ENCODE data around the gene PIGU.

The PIGU gene

DNA sequence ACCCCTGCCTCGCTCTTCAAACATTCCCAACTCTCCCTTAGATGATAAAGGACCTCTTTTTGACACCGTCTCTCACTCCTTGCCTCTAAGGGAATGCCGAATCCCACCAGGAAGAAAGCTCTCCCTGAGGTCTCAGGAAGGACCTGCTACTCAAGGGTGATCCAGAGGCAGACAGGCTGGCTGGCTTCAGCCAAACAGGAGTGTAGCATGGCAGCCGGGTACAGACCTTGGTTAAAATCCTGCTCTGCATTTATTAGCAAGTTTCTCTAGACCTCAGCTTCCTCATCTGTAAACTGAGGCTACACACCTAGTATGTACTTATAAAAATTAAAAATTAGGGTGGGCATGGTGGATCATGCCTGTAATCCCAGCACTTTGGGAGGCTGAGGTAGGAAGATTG lies 101.1 kb downstream of the PIGU start:
- no peak for DNase-seq

DNA sequence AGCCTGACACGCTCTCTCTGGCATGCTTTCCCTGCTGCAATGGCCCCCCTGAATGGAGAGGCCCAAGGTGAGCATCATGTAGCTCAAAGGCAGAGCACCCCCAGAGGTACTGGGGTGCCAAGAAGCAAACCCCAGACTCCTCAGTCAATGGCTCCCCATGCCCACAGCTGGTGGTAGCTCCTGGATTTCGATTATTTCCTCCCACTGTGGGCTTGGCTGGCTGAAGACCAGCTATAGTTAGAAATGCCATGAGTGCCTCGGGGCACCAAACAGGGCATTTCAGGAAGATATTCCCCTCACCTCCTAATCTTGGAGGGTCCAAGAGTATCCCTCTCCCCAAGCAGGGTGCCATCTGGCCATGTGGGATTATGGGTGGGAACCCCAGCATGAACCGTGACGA lies 101.6 kb downstream of the PIGU start:
- no peak for DNase-seq

DNA sequence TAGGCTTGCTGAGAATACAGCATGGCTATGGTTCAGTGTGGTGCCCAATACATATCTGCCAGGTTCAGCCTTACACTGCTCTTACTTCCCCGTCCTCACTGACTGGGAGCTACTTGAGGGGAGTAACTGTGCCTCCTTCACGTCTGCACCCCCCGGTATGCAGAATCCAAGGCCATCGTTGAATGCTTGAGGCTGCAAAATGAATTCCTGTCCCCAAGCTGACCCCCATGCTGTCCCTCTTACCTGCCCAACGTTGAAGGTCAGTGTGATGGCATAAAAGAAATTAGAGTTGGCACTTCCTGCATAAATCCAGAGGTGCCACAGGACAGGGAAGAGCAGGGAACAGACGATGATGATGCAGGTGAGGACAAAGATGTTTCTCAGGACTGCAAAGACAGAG lies 102.0 kb downstream of the PIGU start:
- no peak for DNase-seq

DNA sequence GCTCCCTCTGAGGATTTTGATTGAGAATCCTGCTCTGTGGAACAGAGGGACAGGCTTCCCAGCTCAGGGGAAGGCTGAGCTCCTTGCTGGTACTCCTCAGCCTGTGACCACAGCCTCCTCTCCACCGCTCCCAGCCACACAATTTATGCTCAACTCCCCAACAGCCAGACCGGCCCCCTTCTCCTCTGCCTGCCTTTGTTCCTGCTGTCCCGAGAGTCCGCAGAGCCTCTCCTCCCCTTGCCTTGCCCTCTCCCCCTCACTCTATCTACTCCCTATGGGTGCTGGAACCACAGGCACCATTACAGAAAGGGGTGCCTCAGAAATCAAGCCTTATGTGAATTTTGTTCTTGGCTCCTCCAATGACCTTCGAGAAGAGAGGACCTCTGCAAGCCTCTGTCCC lies 102.5 kb downstream of the PIGU start:
- DNase-seq, result no peak

DNA sequence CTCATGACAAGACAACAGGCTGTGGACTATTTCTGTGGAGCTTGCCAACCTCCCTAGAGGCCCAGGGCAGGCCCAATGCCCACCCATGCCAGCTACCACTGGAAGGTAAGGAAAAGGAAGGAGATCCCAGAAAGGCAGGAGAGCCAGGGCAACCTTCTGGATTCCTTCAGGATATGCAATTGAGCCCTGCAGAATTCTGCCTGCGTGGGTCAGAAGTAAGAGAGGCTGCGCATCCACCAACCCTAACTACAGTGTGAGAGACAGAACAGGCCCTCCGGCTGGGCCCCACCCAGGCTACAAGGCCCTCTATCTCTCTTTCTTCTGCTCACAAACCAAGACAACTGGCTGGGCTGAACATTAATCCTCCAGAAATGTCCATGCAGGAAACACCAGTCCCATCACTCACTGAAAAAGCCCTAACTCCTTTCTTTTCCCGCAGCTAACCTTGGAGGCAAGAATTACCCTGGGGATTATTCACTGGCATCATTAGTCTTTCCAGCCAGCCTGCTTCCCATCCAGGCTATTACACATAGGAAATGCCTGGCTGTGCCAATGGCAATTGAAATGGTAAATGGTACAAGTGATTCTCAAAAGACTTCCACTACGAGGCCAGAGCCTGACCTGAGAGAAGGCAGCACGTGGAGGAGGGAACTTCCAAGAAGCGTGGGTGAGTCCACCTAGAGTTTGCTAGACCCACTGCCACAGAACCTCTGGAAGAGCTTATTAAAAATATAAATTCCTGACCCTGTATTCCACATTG lies 103.2 kb downstream of the PIGU start:
- no peak for DNase-seq

DNA sequence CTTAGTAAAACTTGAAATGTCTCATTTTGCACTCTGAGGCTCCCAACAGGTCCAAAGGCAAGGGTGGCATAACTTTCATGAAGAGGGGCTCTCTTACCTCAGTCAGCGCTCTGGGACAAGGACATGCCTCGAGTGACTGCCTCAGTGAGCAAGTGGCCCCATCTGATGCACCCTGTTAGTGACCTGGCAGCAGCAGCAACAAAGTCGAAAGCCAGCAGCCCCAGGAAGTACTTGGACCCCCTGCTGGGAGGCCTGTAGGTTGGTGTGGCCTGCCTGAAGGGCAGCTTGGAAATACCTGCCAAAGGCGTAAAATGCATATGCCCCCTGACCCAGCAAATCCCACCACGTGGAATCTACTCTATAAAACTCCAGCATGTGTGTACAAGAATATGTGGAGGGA lies 105.1 kb downstream of the PIGU start:
- no peak for DNase-seq

DNA sequence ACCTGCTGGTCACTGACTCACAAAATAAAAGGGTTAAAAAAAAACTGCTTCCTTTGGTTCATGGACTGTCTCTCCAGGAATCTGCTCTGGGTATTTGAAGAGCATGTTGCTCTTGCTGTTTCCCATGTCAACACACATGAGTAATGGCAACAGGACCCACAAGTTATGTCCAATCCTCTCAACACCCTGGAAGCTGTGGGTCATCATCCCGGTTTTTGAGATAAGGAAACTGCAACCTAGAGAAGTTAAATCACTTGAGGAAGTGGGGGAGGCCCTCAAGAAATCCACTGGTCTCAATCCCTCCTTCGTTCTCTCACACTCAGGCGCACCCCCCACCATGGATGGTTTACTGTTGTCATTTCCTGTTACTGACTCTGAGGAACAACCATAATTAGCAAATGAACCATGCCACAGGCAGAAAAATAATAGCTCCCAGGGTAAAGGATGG lies 106.0 kb downstream of the PIGU start:
- DNase-seq, result no peak

DNA sequence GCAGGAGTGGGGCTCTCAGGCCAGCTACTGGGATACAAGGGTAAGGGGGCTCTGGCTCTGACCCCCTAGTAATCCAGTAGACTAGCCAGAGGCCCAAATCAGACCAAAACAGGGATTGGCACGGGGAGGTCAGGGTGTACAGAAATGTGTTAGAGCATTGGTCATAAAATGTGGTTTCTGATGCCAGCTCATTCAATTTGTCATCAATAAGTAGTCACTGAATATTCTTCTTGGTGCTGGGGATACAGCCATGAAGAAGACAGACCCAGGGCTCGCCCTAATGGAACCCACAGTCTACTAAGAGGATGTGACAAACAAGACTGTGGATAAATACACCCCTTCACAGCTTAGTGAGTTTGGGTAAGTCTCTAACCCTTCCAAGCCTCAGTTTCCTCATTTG lies 107.3 kb downstream of the PIGU start:
- DNase-seq, result no peak

DNA sequence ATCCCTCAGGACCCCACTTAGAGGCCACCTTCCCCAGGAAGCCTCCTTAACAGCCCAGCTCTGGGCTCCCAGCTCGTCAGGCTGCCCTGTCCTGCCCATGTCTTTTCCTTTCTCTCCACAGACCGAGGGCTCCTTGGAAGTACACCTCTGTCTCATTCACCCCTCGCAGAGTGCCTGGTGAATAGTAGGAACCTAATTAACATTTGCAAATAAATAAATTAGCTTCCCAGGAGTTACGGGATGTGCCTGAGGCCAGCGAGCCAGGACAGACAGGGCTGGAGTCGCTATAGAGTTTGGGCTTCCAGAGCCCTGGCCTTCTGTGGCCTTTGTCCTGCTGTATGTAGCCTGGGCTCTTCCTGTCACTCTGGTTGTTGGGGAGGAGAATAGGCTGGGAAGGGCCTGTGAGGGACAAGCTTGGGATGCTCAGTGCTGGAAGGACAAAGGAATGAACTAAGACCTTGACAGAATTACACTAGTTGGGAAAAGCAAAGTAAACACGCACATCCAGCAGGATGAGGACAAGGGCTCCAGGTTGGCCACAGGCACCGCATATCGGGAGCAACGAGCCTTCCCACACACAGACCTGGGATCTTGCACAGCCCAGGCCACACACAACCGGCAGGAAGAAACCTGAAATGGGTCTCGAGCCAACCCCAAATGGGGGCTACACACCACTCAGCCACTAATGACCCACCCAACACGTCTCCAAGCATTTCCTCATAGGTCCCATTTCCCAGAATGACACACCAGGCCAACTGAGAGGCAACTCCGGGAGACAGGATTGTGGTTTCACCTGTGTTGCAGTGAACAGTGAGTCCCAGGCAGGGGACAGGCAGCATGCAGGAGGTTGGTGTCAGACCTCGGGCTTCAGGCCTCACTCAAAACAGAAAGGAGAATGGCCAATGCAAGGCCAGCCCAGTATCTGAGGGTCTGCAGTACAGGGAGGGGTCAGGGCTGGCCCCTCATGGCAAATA lies 108.7 kb downstream of the PIGU start:
- DNase-seq, result no peak

DNA sequence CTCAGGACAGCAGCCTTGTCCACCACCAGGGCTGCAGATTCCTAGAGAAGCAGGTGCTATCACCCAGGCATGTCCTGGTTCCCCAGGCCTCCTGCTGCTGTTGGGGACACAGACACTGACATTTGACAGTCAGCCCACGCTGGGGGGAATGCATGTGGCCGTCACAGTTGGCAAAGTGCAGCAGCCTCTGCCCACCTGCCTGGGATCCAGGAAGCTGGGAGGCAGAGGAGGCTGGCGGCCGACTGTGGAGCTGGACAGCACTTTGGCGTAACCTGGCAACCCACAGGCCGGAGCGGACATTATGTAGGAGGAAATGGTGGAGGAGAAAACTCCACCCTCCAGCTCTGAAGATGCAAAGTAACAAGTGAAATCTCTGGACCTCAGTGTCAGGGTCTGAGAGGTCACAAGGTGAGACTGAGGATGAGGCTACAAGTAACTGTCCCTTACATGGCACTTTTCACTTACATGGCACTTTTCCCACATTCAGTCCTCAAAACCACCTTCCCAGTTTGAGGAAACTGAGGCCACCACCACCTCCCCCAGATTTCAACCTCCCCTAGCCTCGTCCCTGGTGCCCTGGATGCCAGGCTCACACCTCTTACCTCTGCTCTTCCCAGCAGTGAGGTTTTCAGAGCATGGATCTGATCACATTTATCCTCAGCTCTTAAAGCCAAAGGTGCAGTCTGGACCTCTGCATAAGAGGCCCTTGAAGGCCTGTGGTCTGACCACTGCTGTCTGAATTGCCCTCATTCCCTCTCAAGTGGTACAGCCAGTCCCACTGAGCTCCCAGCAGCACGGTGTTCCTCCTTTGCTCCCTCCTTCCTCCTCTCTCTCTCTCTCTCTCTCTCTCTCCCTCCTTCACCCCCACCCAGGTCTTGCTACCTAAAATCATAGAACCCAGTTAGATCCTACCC lies 109.7 kb downstream of the PIGU start:
- DNase-seq, result no peak

DNA sequence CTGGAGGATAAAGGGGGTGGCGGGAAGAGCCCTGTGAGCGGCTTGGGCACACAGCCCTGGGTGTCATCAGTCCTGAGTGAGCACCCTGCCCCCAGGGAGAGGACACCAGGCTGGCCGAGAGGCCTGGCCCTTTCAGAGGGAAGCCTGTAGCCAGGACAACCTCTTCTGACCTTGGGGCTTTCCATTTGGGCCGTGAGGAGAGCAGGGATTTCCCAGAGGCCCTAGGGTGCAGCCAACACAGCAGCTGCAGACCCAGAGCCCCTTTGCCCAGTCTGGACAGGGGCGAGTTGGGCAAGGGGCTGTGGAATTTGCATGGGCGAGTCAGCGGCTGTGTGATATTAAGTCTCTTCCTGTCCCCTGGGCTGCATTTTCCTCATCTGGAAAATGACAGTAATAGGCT lies 112.1 kb downstream of the PIGU start:
- DNase-seq, result no peak

DNA sequence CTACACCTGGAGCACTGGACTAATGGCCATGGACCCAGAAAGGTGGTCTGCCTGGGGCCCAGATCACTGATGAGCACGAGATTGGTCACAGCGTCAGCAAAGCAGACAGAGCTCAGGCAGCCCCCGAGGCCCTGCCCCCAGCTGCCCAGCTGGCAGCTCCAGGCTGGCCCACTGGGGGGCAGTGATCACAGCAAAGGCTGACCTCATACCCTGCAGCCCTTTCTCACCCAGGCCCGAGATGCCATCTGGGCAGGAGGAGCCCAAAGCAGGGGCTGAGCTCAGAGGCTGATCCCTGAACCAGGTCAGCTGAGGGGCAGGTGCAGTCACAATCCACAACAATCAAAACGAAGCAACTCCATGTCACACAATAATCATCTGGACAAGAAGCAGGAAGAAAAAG lies 114.3 kb downstream of the PIGU start:
- DNase-seq, result no peak

DNA sequence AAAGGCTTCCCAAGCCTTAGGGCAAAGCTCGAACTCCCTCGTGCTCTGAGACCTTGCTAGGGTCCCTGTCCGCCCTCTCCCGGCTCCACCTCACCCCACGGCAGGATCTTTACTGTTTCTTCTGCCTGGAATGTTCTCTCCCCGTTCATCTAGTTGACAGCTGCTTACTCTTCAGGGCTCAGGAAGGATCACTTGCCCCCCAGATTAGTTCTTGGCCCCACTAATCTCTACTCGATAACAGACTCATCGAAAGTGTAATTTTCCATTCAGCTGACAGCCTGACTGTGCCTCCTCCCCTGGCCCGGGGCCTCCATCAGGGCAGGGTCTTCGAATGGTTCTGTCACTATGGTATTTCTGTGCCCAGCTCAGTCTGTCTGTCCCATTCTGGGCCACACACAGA lies 115.2 kb downstream of the PIGU start:
- DNase-seq, result no peak

DNA sequence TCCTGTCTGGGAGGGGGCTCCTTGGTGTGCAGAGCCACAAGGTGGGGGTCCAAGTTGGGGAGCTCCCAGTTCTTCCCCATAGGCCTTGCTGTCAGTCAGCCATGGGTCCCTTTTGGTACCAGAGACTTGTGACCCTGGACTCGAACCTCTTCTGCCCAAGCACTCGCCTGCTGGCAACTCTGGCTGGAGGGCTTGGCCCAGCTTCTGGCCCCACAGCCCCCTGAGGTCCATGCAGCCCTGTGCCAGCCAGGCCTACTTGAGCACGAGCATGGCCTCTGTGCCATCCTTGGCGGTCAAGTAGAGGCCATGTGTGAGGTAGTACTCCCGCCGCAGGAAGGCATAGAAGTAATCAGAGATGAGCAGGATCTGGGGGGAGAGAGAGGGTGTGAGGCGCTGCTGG lies 116.3 kb downstream of the PIGU start:
- no peak for DNase-seq

DNA sequence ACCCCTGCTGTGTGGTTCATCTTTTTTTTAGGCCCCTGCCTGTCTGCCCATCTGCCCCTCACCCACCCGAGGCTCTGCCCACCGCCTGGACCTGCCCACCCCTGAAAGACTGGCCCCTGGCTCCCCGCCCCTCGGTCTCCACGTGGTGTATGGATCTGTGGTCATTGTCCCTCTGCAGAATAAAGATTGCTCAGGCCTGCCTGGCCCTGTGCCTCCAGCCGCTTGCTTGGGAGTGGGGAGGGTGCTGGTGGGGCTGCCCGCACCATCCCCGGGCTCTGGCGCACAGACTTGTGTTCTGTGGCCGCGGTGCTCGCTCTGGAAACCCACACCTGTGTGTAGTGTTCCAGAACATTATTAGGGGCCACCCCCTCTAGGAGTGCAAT lies 116.8 kb downstream of the PIGU start:
- no peak for DNase-seq

DNA sequence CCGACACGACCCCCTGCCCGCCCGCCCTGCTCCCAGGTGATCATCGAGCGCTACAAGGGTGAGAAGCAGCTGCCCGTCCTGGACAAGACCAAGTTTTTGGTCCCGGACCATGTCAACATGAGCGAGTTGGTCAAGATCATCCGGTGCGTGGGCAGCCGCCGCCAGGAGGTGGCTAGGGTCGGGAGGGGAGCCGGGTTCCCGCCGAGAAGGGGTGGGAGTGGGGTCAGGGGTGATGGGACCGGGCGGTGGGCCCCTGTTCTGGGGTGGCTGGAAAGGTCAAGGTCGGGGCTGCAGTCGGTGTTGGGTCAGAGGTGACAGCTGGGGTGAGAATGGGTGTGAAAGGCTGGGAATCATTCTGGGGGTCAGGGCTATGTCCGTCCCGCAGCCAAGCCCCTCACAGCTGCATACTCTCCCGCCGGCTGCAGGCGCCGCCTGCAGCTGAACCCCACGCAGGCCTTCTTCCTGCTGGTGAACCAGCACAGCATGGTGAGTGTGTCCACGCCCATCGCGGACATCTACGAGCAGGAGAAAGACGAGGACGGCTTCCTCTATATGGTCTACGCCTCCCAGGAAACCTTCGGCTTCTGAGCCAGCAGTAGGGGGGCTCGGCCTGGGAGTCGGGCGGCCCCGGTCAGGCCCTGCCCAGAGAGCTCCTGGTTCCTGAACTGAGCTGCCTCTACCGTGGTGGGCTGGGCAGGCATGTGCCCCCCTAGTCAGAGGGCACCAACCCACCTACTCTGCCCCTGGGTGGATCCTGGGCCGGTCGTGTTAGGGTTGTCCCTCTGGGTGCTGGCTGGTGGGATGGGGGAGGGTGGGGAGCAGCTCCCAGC lies 117.4 kb downstream of the PIGU start:
- no peak for DNase-seq

DNA sequence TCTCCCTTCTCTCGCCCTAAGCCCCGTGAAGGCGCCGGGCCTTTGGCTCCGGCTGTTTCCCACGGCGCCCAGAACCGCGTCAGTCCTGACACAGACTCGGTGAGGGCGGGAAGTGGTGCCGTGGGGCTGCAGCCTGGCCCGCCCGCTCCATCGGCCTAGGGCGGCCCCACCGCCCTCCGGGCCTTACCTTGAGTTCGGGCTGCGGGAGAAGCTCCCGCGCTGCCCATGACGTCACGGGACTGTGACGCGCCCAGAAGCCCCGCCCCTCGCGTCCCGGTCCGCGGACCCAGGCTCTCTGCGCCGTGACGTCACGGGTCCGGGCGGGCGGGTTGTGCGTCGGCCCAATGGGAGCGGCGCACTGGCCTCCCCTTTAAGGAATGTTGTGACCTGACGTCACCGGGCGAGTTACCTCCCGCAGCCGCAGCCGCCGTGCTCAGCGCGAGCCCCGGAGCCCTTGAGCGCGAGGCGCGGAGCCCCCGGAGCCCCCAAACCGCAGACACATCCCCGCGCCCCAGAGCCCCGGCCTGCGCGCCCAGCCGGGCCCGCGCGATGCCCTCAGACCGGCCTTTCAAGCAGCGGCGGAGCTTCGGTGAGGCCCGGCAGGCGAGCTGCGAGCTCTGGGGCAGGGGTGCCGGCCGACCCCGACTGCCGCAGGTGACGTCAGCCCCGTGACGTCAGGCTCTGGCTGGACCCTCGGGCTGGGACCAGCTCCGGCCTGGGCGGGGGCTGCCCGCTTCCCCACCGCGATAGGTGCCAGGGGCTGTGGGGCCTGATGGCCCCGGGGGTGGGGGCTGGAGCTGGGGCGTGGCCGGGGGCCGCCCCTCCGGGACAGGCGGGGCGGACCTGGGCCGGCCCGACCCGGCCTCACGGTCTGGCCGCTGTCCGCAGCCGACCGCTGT lies 118.3 kb downstream of the PIGU start, which contains the start of gene MAP1LC3A:
TSS of gene MAP1LC3A (plus strand) at position 399 of the 899 bp plus-strand sequence. CDS start at position 550, 151 bp downstream.
- DNase-seq, result peak; percentile 72 to 78

DNA sequence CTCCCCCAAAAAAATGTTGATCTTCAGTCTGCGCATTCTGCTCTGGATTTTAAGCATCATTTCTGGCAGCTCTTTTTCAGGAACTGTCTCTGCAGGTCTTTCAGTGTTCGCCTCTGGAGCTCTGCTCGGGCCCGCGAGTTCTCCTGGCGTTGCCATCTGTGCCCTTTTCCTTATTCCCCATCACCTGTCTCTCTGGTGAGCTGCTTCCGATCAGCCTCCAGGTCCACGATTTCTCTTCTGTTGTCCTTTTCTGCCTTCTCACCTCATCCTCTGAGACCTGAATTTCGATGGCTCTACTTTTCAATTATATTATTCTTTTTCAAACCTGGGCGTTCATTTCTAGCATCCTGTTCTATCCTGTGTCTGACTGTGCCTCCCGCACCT lies 119.0 kb downstream of the PIGU start:
- DNase-seq, result no peak

DNA sequence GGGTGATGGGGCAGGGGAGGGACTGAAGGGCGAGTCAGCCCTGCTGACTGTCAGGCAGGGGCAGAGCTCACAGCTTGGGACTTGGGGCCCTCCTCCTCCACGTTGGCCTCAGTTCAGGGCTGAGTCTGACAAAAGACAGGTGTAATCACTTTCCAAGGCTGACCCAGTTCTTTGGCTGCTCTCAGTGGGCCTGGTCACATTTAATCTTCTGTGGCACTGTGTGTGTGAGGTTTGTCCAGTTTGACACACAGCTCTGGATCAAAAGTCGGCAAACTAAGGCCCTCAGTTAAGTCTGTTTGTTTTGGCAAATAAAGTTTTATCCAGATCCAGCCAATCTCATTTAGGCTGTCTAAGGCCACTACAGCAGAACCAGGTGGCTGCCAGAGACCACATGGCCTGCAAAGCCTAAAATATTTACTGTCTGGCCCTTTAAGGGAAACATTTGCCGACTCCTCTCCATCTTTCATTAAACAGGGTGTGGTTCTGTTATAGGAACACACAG lies 123.5 kb downstream of the PIGU start:
- no peak for DNase-seq

DNA sequence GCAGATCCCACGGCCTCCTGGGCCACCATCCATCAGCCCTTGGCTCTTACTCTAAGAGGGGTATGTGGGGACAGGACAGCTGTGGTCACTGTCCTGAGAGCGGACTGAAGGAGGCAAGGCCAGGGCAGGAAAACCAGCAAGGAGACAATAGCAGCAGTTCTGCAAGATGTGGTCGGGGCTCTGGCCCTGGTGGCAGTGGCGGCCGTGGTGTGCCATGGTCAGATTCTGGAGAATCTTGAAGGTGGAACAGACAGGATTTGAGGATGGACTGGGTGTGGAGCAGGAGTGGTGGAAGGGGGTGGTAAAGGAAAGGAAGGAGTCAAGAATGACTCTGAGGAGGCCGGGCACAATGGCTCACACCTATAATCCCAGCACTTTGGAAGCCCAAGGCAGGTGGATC lies 124.3 kb downstream of the PIGU start:
- DNase-seq, result no peak

DNA sequence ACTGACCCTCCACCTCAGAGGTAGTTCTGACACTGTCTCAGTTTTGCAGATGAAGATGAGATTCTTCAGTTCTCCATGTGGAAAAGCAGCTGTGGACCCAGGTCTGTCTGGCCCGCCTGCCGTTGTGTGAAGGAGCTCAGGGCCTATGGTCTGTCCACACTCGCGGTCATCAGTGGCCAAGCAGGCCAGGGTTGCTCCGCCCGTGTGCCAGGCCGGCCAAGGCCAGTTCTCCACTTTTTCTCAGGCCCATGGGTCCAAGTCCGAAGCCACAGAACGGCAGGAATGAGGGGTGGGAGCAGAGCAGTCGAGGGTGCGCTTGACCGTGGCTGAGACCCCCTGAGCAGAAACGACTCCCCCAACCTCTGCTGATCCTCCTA lies 127.0 kb downstream of the PIGU start:
- no peak for DNase-seq
